B cell (primary cell): ENCODE data around the gene KLHL41. TPM values are rescaled to one million over a fixed set of nuclear protein-coding genes. Genes with fewer than 3 reads are reported as not detected.

Source experiments
- ATAC-seq: fragments of 200-7000 bp; cut with Tn5 transposase; one replicate; pipeline ENCODE4 v1.10.0; 2021; ENCODE audit warnings: low read depth, mild to moderate bottlenecking, moderate number of reproducible peaks, moderate library complexity
- CTCF ChIA-PET: fragments of 350-600 bp; sonication (Branson Sonifier 250); formaldehyde crosslinking; loops from one replicate; lab custom pipeline; 2021; ENCODE audit warnings: antibody characterized with exemption, inconsistent platforms; lab: Charles Lee
- POLR2A ChIA-PET: fragments of 350-600 bp; sonication (Branson Sonifier 250); formaldehyde crosslinking; loops from one replicate; lab custom pipeline; 2021; ENCODE audit warnings: antibody characterized with exemption; lab: Charles Lee
- DNase-seq: peaks from one replicate; pipeline ENCODE4 v3.0.0; 2013
- H2AFZ ChIP-seq: 2 replicates; pipeline ENCODE4 v1.6.1; 2012; ENCODE audit warnings: mild to moderate bottlenecking, low read depth, low read length; ENCODE audit not compliant: insufficient read depth, poor library complexity, severe bottlenecking
- H3K27ac ChIP-seq, 2 donors: 1 replicate in 1 of 2; 2 replicates in 1 of 2; pipeline ENCODE4 v1.5.1; 2012 to 2013; ENCODE audit warnings: low read length in 2 of 2, mild to moderate bottlenecking in 2 of 2, moderate library complexity in 1 of 2
- H3K27me3 ChIP-seq, 4 experiments: fragments of 200-600 bp in 1 of 4; sonication (generic) in 1 of 4; replicated peaks in 1 of 4; 1 replicate in 2 of 4; 2 replicates in 2 of 4; pipeline versions ENCODE4 v1.6.1 to v1.7.0; 2013 to 2016; ENCODE audit warnings: low read length in 3 of 4, mild to moderate bottlenecking in 2 of 4, mixed read lengths in 1 of 4, moderate library complexity in 1 of 4; ENCODE audit not compliant: insufficient read depth in 4 of 4, control insufficient read depth in 3 of 4; ENCODE audit errors: control extremely low read depth in 1 of 4
- H3K36me3 ChIP-seq, 2 experiments: replicated peaks in 1 of 2; 1 replicate in 1 of 2; 2 replicates in 1 of 2; pipeline versions ENCODE4 v1.6.1 to v1.7.1; 2013; ENCODE audit warnings: low read length in 1 of 2; ENCODE audit not compliant: insufficient read depth in 2 of 2, control insufficient read depth in 1 of 2; ENCODE audit errors: control extremely low read depth in 1 of 2, extremely low read depth in 1 of 2
- H3K4me1 ChIP-seq, 2 donors: fragments of 200-600 bp in 1 of 2; sonication (generic) in 1 of 2; 1 replicate in 1 of 2; 2 replicates in 1 of 2; pipeline versions ENCODE4 v1.5.1 to v1.6.1; 2013 to 2017; ENCODE audit warnings: low read length in 2 of 2; ENCODE audit not compliant: control insufficient read depth in 2 of 2, insufficient read depth in 2 of 2
- H3K4me2 ChIP-seq: replicated peaks from 2 replicates; pipeline ENCODE3; 2012; ENCODE audit warnings: mild to moderate bottlenecking, low read depth, low read length; ENCODE audit not compliant: poor library complexity, severe bottlenecking
- H3K4me3 ChIP-seq, 5 experiments: fragments of 200-600 bp in 1 of 5; sonication (generic) in 1 of 5; 1 replicate in 3 of 5; 2 replicates in 2 of 5; pipeline versions ENCODE4 v1.5.1 to v1.7.0; 2011 to 2016; ENCODE audit warnings: low read length in 4 of 5, mild to moderate bottlenecking in 4 of 5, low read depth in 2 of 5, control low read depth in 1 of 5, moderate library complexity in 1 of 5; ENCODE audit not compliant: insufficient read depth in 1 of 5; ENCODE audit errors: control extremely low read depth in 1 of 5, extremely low read depth in 1 of 5
- H3K79me2 ChIP-seq: fragments of 200-600 bp; sonication (generic); one replicate; pipeline ENCODE4 v1.6.0; 2016; ENCODE audit warnings: low read length; ENCODE audit not compliant: control insufficient read depth, insufficient read depth
- H3K9ac ChIP-seq: fragments of 200-600 bp; sonication (generic); 2 replicates; pipeline ENCODE4 v1.6.1; 2017; ENCODE audit warnings: mild to moderate bottlenecking, low read length, moderate library complexity
- H3K9me3 ChIP-seq, 3 donors: one replicate each; pipeline versions ENCODE4 v1.6.1 to v1.7.1; 2013; ENCODE audit warnings: low read length in 2 of 3; ENCODE audit not compliant: control insufficient read depth in 2 of 3, insufficient read depth in 1 of 3; ENCODE audit errors: control extremely low read depth in 1 of 3
- H4K20me1 ChIP-seq: 2 replicates; pipeline ENCODE4 v1.6.0; 2012; ENCODE audit warnings: mild to moderate bottlenecking, low read length; ENCODE audit not compliant: insufficient read depth, control insufficient read depth, poor library complexity, severe bottlenecking
- H3K27ac Mint-ChIP-seq: one replicate; pipeline ENCODE4 v1.8.0; 2021; ENCODE audit warnings: mixed read lengths
- H3K27me3 Mint-ChIP-seq: one replicate; pipeline ENCODE4 v1.8.0; 2021; ENCODE audit warnings: mixed read lengths
- H3K4me1 Mint-ChIP-seq: one replicate; pipeline ENCODE4 v1.8.0; 2021; ENCODE audit warnings: mixed read lengths
- H3K4me3 Mint-ChIP-seq: one replicate; pipeline ENCODE4 v1.8.0; 2021; ENCODE audit warnings: mixed read lengths
- H3K9me3 Mint-ChIP-seq: one replicate; pipeline ENCODE4 v1.8.0; 2022; ENCODE audit warnings: mixed read lengths; ENCODE audit not compliant: insufficient read depth
- CTCF ChIP-seq: fragments of 200-600 bp; IDR thresholded peaks from one replicate; pipeline ENCODE4 v1.8.0; 2022; ENCODE audit warnings: antibody characterized with exemption, mild to moderate bottlenecking
- EZH2 ChIP-seq: IDR thresholded peaks from 2 replicates; pipeline ENCODE4 v1.6.1; 2012; ENCODE audit warnings: borderline replicate concordance, low read depth, mild to moderate bottlenecking, moderate library complexity, low read length; ENCODE audit not compliant: insufficient read depth, poor library complexity, severe bottlenecking
- WGBS: methylation state at CpG from one replicate; pipeline ENCODE4 v1.1.5; 2013; ENCODE audit warnings: missing lambda C conversion rate; ENCODE audit not compliant: insufficient coverage; 5-methylcytosine and 5-hydroxymethylcytosine counted together
- intact Hi-C: fragments of 100-400 bp; cut with micrococcal nuclease; formaldehyde crosslinking; loops from one replicate; pipeline ENCODE4 v1.10.0; 2022
- polyA plus RNA-seq: library from polyadenylated mRNA; depleted of rRNA; stranded (reverse); fragments of >200 nt; gene quantifications from 2 replicates; pipeline ENCODE4 v1.2.3, GENCODE V29; 2012
- total RNA-seq, 2 donors: library from RNA; stranded (reverse); fragments of 120-200 nt in 1 of 2; gene quantifications; 1 replicate in 1 of 2; 2 replicates in 1 of 2; pipeline versions ENCODE4 v1.2.3 to v1.2.4, GENCODE V29; 2013 to 2022

KLHL41 gene
- total and polyA plus RNA-seq, 2 donors (not counting 1 experiment from before 2014, with no cell fraction given) = 0.03 to 0.27 TPM

GRCh38 chr2:169571571-169571970, 62.1 kb downstream of the KLHL41 start:
- H3K4me3 ChIP-seq = no peak overlapping the region
- CTCF ChIA-PET = no interaction called here
- no peak overlapping the region for H3K9ac ChIP-seq

GRCh38 chr2:169572189-169572588, 62.7 kb downstream of the KLHL41 start:
- Histone ChIP-seq H4K20me1 (no peaks in the 10 kb centered on the region), H2AFZ (no peak overlapping the region), H3K79me2 (peaks cover 35% of the 10 kb centered on the region), H3K27ac (no peak overlapping the region), H3K36me3 (no peaks in the 10 kb centered on the region), H3K27me3 (no peaks in the 10 kb centered on the region), H3K4me3 (no peak overlapping the region), H3K9me3 (no peaks in the 10 kb centered on the region), H3K4me2 (no peak overlapping the region), H3K4me1 (peaks cover 5 to 6% of the 10 kb centered on the region in 2 donors), H3K9ac (no peak overlapping the region)
- no peaks in the 10 kb centered on the region for H3K9me3 Mint-ChIP-seq
- ATAC-seq (no peak), DNase-seq (no peak)
- no peaks in the 10 kb centered on the region for H3K27me3 Mint-ChIP-seq
- ChIA-PET CTCF (no interaction called here), POLR2A (no interaction called here)
- TF ChIP-seq EZH2 (no peak), CTCF (no peak)
- intact Hi-C loops = loop anchor here (2.0 to 10.0 kb wide), 3 partner anchors 225 to 1863 kb away; partner anchors contain the start of genes DCAF17, METTL8, SSB and UBR3
- no CpG with 5 or more reads among the region's 1 CpG for WGBS
- H3K4me3 Mint-ChIP-seq = no peak overlapping the region
- peaks cover 14% of the 10 kb centered on the region for H3K4me1 Mint-ChIP-seq
- no peak overlapping the region for H3K27ac Mint-ChIP-seq

More at GRCh38 chr2:169571571-169571970, 62.1 kb downstream of the KLHL41 start:
- Histone ChIP-seq H3K4me1 (peaks cover 5 to 6% of the 10 kb centered on the region in 2 donors), H3K27me3 (no peaks in the 10 kb centered on the region), H3K9me3 (no peaks in the 10 kb centered on the region), H3K27ac (no peak overlapping the region), H3K36me3 (no peaks in the 10 kb centered on the region), H4K20me1 (no peaks in the 10 kb centered on the region), H2AFZ (no peak overlapping the region), H3K4me2 (no peak overlapping the region), H3K79me2 (peaks cover 35% of the 10 kb centered on the region)
- no peak for DNase-seq
- Mint-ChIP-seq H3K4me3 (no peak overlapping the region), H3K27ac (no peak overlapping the region), H3K9me3 (no peaks in the 10 kb centered on the region), H3K27me3 (no peaks in the 10 kb centered on the region), H3K4me1 (peaks cover 14% of the 10 kb centered on the region)
- ATAC-seq = no peak
- intact Hi-C loops = loop anchor here (5.0 to 10.0 kb wide), 2 partner anchors 226 to 1863 kb away; partner anchors contain the start of genes DCAF17, METTL8 and SSB
- TF ChIP-seq EZH2 (no peak), CTCF (no peak)
- POLR2A ChIA-PET = no interaction called here
- WGBS = no CpG with 5 or more reads among the region's 3 CpGs
